ENCODE results near the gene PARD3B.

PARD3B gene

DNA sequence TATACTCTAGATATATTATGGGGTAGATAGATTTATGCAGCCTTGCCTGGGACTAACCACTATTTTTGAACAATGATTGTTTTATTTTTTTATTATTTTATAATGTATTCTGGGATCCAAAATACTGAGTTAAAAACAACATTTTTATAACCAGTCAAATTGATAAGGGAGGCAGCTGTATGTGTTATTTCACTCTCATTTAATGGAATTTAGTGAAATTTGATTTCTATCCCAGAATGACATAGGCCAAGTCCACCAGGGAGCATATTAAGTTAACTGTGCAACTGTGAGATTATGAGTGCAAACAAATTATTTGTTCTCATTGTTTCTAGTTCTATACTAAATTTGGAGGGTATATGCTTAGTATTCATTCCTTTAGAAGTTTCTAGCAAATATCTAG, 583.5 kb downstream of the PARD3B start:
- no peak for DNase-seq (ENCODE audit: low read depth, low spot score)

- DNase-seq (ENCODE audit: low read depth, low spot score): no peak
Observed at GRCh38 chr2:205129531-205129930, 584.3 kb downstream of the PARD3B start.

- DNase-seq (ENCODE audit: low read depth, low spot score): no peak
Observed at GRCh38 chr2:205130111-205130829, 585.0 kb downstream of the PARD3B start.

DNA sequence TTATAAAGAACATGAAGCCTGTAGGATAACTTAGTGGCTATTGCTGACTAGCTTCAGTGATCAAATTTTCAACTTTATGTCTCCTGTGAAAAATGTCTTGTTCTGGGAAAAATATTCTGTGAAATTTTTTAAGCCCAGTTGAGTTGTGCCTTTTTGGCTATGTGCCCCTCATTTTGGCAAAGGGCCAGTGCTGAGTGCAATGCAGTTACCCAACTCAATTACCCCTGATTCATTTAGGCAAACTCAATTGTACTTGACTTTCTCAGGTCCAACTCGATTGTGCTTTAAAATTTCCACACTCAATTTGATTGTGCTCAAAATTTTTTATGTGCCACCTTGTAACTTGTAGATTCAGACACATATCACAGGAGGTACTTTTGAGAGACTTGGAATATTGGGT, 588.3 kb downstream of the PARD3B start:
- DNase-seq (ENCODE audit: low read depth, low spot score): no peak

DNA sequence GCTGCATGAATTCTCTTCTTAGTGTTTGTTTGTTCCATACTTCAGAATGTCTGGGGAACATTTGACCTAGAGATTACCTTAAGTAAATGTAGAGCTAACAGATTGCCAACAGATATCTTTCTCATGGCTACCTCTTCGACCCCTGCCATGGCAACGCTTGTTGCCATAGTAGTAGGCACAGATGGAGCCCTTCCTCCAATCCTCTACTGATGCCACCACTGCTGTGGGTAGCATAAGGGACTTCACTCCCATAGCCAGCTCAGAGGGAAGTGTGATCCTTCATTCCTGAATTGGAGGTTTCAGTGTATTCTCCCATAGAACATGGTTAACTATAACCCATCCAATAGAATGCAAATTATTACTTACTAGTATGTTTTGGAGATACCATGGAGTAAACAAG, 593.5 kb downstream of the PARD3B start:
- no peak for DNase-seq (ENCODE audit: low read depth, low spot score)

- DNase-seq (ENCODE audit: low read depth, low spot score): peak; percentile 61
Observed at GRCh38 chr2:205139822-205140463, 594.7 kb downstream of the PARD3B start.

DNA sequence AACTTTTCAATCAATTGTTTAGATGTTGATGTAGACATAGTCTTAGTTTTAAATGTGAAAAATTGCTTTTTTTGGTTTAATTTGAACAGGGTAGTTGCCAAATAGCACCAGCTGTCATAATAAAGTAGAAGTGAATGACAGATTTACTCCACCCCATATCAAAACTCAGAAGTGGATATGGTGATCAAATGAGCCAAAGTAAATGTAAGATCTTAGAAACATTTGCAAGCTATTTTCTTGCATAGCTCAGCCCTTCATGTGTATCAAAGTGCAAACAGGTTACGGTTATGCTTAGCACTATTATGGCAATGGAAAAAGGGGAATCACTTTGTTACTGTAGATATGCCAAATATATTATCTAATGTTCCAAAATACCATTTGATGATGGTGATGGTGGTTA, 596.1 kb downstream of the PARD3B start:
- DNase-seq (ENCODE audit: low read depth, low spot score): no peak

DNA sequence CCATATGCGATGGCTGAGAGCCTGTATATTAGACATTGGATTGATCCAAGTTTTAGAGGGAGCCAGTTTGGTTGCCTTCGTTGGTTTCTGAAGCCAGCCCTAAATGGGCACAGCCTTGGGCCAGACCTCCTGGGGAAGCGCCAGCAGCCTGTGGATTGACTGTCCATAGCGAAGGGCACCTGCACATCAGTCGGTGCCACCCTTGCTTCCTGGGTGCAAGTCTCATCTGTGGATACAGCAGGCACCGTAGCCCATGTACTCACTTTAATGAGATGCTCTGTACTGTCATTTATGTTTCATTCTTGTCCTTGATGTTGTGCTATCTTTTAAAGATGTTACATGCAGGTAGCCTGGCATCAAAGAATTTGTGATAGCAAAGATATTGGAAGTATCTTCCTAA, 600.6 kb downstream of the PARD3B start:
- DNase-seq (ENCODE audit: low read depth, low spot score): no peak

- DNase-seq (ENCODE audit: low read depth, low spot score): no peak
Observed at GRCh38 chr2:205148755-205149154, 603.5 kb downstream of the PARD3B start.

- no peak for DNase-seq (ENCODE audit: low read depth, low spot score)
Observed at GRCh38 chr2:205156457-205156856, 611.2 kb downstream of the PARD3B start.

DNA sequence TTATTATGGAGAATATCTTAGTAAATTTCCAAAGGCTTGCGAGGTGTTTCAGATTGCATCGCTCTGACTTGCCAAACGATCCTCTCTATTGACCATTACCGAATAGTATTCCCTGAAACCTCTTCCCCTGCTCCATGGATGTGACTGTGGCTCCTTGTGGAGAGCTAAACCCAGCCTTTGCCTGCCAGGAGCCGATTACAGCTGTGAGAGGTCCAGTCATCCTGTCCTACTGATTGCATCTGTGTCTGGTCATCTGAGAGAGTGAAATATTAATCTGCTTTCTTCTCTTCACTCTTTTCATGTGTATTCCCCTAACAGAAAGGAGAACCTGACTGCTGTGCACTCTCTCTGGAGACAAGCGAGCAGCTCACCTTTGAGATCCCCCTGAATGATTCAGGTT, 613.1 kb downstream of the PARD3B start:
- no peak for DNase-seq (ENCODE audit: low read depth, low spot score)

GRCh38 chr2:205161156-205161839, 616.0 kb downstream of the PARD3B start:
- no peak for DNase-seq (ENCODE audit: low read depth, low spot score)

DNA sequence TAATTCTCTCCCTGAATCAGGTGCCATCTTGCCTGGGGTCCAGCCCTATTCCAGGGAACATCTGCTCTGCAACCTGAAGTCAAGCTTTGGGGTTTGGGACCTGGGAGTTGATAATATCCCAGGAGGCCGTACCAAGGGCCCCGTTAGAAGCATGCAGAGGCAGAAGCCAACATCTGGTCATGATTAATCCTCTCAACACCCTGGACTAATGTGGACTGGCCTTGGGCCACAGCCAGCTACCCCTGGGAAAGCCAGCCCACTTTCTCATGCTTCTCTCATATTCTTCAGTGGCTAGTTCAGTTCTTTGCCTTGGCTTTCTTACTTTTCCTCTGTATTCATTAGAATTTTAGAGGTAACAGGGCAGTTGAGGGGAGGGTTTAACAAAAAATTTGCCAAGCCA, 621.5 kb downstream of the PARD3B start:
- no peak for DNase-seq (ENCODE audit: low read depth, low spot score)

DNA sequence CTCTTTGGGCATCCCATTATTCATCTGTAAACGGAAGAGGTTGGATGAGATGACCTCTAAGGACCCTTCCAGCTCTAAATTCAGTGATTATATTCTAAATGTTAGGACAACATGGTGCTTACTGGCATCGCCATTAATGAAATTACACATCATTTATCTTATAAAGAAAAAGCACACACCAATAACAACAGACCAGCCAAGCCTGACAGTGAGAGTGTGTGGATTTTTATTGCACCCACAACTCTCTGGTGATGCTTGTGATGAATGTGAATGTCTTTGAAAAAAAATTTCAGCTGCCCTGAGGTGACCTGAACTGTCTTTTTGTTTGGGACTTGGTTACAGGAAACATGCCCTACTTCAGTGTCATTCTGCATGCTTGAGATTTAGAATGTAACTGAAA, 623.7 kb downstream of the PARD3B start:
- no peak for DNase-seq (ENCODE audit: low read depth, low spot score)

DNA sequence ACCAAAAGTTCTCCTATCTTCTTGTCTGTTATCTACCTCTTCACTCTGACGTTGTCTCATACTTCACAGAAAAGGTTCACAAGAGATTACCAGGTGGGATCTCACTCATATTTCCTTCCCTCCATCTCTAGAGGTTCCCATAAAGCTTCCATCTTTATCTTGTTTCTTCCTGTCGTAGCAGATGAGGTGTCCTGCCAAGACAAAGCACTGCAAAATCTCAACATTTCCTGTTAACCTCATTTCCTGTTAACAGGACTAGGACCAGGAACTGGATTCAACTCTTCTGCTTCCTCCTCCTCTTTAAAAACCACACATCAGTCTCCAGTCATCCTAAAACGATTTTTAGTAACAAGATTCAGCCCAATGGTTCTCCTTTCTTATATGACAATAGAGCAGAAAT, 624.2 kb downstream of the PARD3B start:
- DNase-seq (ENCODE audit: low read depth, low spot score): no peak

- DNase-seq (ENCODE audit: low read depth, low spot score): no peak
Observed at GRCh38 chr2:205170399-205170798, 625.1 kb downstream of the PARD3B start.

DNA sequence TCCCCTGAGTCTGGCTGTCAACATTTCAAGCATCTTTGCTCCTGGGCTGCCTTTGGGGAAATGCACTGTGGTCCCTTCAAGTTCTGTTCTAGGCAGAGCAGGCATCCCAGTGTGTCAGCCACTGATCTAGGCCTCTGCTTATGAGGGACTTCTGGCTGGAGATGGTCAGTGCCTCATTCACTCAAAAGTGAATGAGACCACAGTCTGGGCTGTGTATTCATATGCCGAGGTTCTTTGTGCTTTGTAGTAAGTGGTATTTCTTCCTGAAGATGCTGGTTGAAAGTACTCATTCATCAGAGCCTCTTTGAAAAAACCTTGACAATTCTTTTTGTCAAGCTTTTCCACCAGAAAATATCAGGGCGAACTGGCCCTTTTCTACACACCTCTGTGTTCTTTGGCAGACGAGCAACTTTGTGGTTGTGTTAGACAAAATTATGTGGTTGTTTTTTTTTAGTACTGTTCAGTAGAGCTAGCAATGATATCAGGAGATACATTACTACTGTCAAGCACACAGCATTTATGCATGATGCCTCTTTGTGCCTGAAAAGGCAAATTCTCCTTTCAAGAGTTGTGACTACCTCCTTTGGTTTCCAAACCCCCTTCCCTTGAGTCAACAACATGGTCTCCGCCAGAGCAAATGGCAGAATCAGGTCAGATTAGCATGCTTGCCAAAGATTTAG, 626.1 kb downstream of the PARD3B start:
- no peak for DNase-seq (ENCODE audit: low read depth, low spot score)

GRCh38 chr2:205175831-205176230, 630.6 kb downstream of the PARD3B start:
- no peak for DNase-seq (ENCODE audit: low read depth, low spot score)

GRCh38 chr2:205176546-205176945, 631.3 kb downstream of the PARD3B start:
- no peak for DNase-seq (ENCODE audit: low read depth, low spot score)

- no peak for DNase-seq (ENCODE audit: low read depth, low spot score)
Observed at GRCh38 chr2:205177546-205177945, 632.3 kb downstream of the PARD3B start.

- no peak for DNase-seq (ENCODE audit: low read depth, low spot score)
Observed at GRCh38 chr2:205180730-205181129, 635.5 kb downstream of the PARD3B start.

GRCh38 chr2:205187731-205188130, 642.5 kb downstream of the PARD3B start:
- DNase-seq (ENCODE audit: low read depth, low spot score): no peak

All from iPS DF 19.7 (cell line).